ENCODE data around the gene CCL11. TPM values are rescaled to one million over a fixed set of nuclear protein-coding genes. Genes with fewer than 3 reads are reported as not detected.

Gene CCL11
- total RNA-seq (not detected), polyA plus RNA-seq (not detected)

DNA sequence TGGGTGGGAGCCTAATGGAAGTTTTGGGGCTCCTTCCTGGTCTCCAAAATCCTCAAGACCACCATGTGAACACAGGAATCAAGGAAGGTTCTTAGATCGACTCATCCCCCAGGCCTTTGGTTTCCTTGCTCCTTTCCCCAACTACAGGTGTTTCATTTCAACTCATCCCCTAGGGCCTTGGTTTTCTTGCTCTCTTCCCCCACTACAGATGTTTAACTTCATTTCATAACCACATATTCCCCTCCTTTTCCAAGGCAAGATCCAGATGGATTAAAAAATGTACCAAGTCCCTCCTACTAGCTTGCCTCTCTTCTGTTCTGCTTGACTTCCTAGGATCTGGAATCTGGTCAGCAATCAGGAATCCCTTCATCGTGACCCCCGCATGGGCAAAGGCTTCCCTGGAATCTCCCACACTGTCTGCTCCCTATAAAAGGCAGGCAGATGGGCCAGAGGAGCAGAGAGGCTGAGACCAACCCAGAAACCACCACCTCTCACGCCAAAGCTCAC lies at the start of gene CCL11:
TSS of gene CCL11 (plus strand) at position 457 of the 507 bp plus-strand sequence. CDS start 67 bp downstream, outside the sequence.
- H3K27me3 ChIP-seq (ENCODE audit: insufficient read depth, low read length, poor library complexity, severe bottlenecking): no peaks in the 10 kb centered on the region
- no peaks in the 10 kb centered on the region for H3K4me1 ChIP-seq (ENCODE audit: insufficient read depth, low read length)
- no peaks in the 10 kb centered on the region for H3K4me1 Mint-ChIP-seq
- no peaks in the 10 kb centered on the region for H3K9me3 Mint-ChIP-seq
- no peaks in the 10 kb centered on the region for H3K36me3 ChIP-seq (ENCODE audit: insufficient read depth, low read length)
- DNase-seq: no peak
- POLR2A ChIA-PET: no interaction called here
- peak within 1 kb of the TSS in 1 of 7 donors; percentile 6 for H3K4me3 Mint-ChIP-seq
- H3K27ac Mint-ChIP-seq: no peak within 1 kb of the TSS
- H3K36me3 Mint-ChIP-seq: no peaks in the 10 kb centered on the region
- CTCF ChIA-PET: no interaction called here
- no peak within 1 kb of the TSS for H3K27ac ChIP-seq (ENCODE audit: low read depth, low read length)
- peaks cover 18 to 34% of the 10 kb centered on the region in 2 donors for H3K27me3 Mint-ChIP-seq
- H3K4me3 ChIP-seq (ENCODE audit: low read length): no peak within 1 kb of the TSS
- no peaks in the 10 kb centered on the region for H3K9me3 ChIP-seq (ENCODE audit: low read length)

DNA sequence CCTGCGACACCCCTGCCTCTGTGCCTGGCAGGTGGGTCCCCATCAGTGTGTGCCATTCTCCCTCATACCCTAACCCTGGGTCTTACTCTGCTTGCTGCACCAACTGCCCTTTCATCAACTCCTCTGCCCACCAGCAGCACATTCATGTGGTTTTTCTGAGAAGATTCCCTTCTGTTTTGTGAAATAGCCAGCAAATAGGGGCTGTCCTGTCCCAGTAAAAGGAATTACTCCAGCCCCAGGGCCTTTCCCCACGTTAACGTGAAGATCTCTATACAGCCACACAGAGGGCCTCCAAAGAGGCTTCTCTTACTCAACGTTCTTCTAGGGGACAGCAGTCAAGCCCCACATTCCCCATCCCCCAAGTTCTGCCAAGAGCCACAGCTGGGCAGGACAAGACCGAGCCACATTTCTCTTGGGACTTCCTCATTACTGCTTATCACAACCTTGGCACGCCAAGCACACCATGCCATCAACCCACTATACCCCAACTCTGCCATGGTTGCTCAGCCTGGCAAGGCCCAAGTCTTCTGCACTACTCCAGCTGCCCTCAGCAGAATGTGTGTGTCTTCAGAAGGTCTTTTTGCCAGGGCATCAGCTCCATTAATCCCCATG lies 49.2 kb upstream of the CCL11 start:
- H3K9me3 Mint-ChIP-seq: no peaks in the 10 kb centered on the region
- no peaks in the 10 kb centered on the region for H3K4me1 ChIP-seq (ENCODE audit: insufficient read depth, low read length)
- peaks cover 20 to 45% of the 10 kb centered on the region in 2 donors for H3K27me3 Mint-ChIP-seq
- no peak overlapping the region for H3K27ac ChIP-seq (ENCODE audit: low read depth, low read length)
- H3K36me3 Mint-ChIP-seq: no peaks in the 10 kb centered on the region
- no peak for DNase-seq
- H3K27me3 ChIP-seq (ENCODE audit: insufficient read depth, low read length, poor library complexity, severe bottlenecking): no peaks in the 10 kb centered on the region
- CTCF ChIA-PET: no interaction called here
- no peaks in the 10 kb centered on the region for H3K36me3 ChIP-seq (ENCODE audit: insufficient read depth, low read length)
- no peaks in the 10 kb centered on the region for H3K9me3 ChIP-seq (ENCODE audit: low read length)
- no peak overlapping the region for H3K4me3 Mint-ChIP-seq
- H3K4me1 Mint-ChIP-seq: no peaks in the 10 kb centered on the region
- no peak overlapping the region for H3K4me3 ChIP-seq (ENCODE audit: low read length)
- POLR2A ChIA-PET: no interaction called here
- H3K27ac Mint-ChIP-seq: no peak overlapping the region

DNA sequence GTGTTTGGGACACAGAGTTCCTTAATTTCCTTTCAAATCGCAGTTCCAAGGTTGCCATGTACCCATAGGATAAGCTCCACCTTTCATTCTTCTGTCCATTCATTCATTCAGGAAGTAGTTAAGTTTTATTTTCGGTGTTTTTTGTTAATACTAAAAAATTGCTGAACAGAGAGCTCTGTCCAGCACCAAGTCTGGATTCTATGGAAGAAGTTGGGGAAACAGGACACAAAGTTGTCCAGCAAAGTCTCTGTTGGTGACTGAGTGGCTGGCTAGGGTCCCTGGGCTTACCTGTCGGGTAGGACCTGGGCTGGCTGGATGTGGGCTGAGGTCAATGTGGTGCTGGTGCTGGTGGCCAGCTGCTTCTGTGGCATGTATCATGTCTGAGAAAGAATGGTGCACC lies 48.1 kb upstream of the CCL11 start:
- Histone ChIP-seq H3K4me1 (ENCODE audit: insufficient read depth, low read length) (no peaks in the 10 kb centered on the region), H3K27me3 (ENCODE audit: insufficient read depth, low read length, poor library complexity, severe bottlenecking) (no peaks in the 10 kb centered on the region), H3K27ac (ENCODE audit: low read depth, low read length) (no peak overlapping the region), H3K9me3 (ENCODE audit: low read length) (no peaks in the 10 kb centered on the region), H3K36me3 (ENCODE audit: insufficient read depth, low read length) (no peaks in the 10 kb centered on the region), H3K4me3 (ENCODE audit: low read length) (no peak overlapping the region)
- Mint-ChIP-seq H3K27me3 (peaks cover 14 to 42% of the 10 kb centered on the region in 2 donors), H3K4me3 (no peak overlapping the region), H3K9me3 (no peaks in the 10 kb centered on the region), H3K4me1 (no peaks in the 10 kb centered on the region), H3K27ac (no peak overlapping the region), H3K36me3 (no peaks in the 10 kb centered on the region)
- POLR2A ChIA-PET: no interaction called here
- no peak for DNase-seq
- CTCF ChIA-PET: no interaction called here

DNA sequence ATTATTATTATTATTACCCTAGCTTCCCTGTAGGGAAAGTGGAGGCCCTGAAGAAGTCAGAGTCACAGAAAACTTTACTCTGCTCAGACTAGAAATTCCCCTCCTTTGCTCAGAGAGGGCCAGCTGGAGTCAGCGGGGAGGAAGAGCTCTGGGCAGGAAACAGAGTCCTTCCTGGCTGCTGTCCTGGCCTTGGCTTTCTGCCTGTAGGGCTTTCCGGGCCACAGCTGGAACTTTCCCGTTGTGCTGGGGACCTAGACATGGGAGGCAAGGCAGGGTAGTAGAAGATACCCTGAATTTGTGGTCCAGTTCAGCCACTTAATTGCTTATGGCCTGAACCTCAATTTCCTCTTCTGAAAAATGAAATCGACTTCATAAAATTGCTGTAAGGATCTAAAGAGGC lies 44.5 kb upstream of the CCL11 start:
- H3K27ac Mint-ChIP-seq: no peak overlapping the region
- no peak for DNase-seq
- POLR2A ChIA-PET: no interaction called here
- no peaks in the 10 kb centered on the region for H3K36me3 ChIP-seq (ENCODE audit: insufficient read depth, low read length)
- H3K9me3 Mint-ChIP-seq: no peaks in the 10 kb centered on the region
- H3K36me3 Mint-ChIP-seq: no peaks in the 10 kb centered on the region
- no peaks in the 10 kb centered on the region for H3K4me1 Mint-ChIP-seq
- H3K9me3 ChIP-seq (ENCODE audit: low read length): no peaks in the 10 kb centered on the region
- H3K4me3 Mint-ChIP-seq: no peak overlapping the region
- no peak overlapping the region for H3K27ac ChIP-seq (ENCODE audit: low read depth, low read length)
- no peaks in the 10 kb centered on the region for H3K27me3 ChIP-seq (ENCODE audit: insufficient read depth, low read length, poor library complexity, severe bottlenecking)
- H3K4me1 ChIP-seq (ENCODE audit: insufficient read depth, low read length): no peaks in the 10 kb centered on the region
- H3K4me3 ChIP-seq (ENCODE audit: low read length): no peak overlapping the region
- peaks cover 8 to 21% of the 10 kb centered on the region in 2 donors for H3K27me3 Mint-ChIP-seq
- CTCF ChIA-PET: no interaction called here

DNA sequence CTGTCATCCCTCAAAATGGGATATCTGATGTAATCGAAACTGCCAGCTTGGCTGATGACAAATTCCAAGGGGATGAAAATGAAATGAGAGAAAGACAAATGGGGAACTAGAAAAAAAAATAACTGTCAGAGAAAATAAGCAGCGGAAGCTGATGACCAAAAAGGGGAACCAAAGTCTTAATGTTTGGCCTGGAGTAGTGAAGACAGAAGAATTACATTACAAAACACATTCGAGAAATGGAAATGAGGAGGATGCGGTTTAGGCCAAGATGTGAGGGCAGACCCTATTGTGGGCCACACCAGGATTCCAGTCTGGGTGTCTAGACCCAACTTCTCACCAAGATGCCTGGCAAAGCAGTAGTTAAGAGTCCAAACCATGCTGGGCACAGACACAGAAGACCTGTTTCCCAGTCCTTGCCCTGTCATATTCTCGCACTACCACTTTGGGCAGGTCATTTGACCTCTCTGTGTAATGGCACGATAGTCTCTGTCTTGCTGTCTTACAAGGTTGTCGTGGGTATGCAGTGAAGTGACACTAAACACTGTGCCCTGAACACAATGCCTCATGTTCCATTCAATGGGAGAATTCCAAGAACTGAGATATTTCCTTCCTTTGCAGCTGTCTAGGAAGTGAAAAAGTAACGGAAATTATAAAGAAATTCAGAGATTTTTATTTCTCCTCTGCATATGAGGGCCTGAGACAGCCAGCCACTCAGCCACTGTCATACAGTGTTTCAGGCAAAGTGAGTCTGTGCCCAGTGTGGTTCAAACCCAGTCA lies 42.8 kb upstream of the CCL11 start:
- H3K27me3 ChIP-seq (ENCODE audit: insufficient read depth, low read length, poor library complexity, severe bottlenecking): no peaks in the 10 kb centered on the region
- no peaks in the 10 kb centered on the region for H3K4me1 ChIP-seq (ENCODE audit: insufficient read depth, low read length)
- H3K27ac ChIP-seq (ENCODE audit: low read depth, low read length): no peak overlapping the region
- Mint-ChIP-seq H3K27ac (no peak overlapping the region), H3K36me3 (no peaks in the 10 kb centered on the region), H3K9me3 (no peaks in the 10 kb centered on the region), H3K27me3 (peaks cover 6 to 10% of the 10 kb centered on the region in 2 donors), H3K4me1 (no peaks in the 10 kb centered on the region), H3K4me3 (peak overlapping the region in 1 of 7 donors; percentile 11)
- no peaks in the 10 kb centered on the region for H3K9me3 ChIP-seq (ENCODE audit: low read length)
- ChIA-PET CTCF (no interaction called here), POLR2A (no interaction called here)
- no peak for DNase-seq
- no peak overlapping the region for H3K4me3 ChIP-seq (ENCODE audit: low read length)
- no peaks in the 10 kb centered on the region for H3K36me3 ChIP-seq (ENCODE audit: insufficient read depth, low read length)

DNA sequence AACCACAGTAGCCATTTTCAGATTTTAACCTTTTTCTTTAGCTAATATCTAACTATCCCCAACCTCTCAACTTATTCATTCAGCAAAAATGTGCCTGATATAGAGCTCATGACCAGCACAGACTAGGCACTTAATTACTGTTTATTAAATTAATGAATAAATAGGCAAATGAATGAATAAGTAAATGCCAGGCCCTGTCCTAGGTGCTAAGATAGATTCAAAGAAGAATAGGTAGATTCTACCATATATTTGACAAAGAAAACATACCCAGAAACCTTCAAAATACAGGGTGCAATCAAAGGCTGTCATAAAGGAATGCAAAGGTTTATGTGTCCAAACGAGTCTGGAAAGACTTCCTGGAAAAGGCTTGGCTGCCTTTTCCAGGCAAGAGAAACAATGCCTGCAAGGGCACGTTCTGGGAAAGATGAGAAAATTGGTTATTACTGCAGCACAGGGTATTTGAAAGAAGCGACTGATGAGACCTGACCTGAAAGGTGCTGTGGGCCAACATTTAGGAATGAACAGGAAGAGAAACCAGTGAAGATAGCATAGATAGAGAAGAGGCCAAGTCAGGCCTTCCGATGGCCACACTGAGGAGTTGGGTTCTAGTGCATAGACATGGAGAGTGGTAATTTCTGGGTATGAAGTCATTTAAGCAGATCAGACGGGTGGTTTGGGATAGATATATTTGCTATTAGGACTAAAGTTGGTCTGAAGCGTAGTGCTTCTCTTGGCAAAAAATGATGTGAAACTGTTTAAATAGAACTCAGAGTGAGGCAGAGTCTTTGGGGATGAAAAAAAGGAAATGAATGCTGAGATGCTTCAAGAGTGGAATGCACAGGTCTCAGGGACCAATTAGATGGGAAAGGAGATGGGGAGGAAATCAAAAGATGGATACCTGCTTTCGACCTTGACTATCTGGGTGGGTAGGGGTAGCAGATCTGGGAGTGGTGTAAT lies 41.9 kb upstream of the CCL11 start:
- ChIA-PET CTCF (no interaction called here), POLR2A (no interaction called here)
- H3K4me3 Mint-ChIP-seq: no peak overlapping the region

GRCh38 chr17:34245351-34245905 lies 40.1 kb upstream of the CCL11 start:
- Histone ChIP-seq H3K4me3 (ENCODE audit: low read length) (no peak overlapping the region), H3K27me3 (ENCODE audit: insufficient read depth, low read length, poor library complexity, severe bottlenecking) (no peaks in the 10 kb centered on the region), H3K9me3 (ENCODE audit: low read length) (no peaks in the 10 kb centered on the region), H3K36me3 (ENCODE audit: insufficient read depth, low read length) (no peaks in the 10 kb centered on the region), H3K4me1 (ENCODE audit: insufficient read depth, low read length) (no peaks in the 10 kb centered on the region), H3K27ac (ENCODE audit: low read depth, low read length) (no peak overlapping the region)
- CTCF ChIA-PET: no interaction called here
- Mint-ChIP-seq H3K9me3 (no peaks in the 10 kb centered on the region), H3K36me3 (no peaks in the 10 kb centered on the region), H3K27me3 (peaks cover 2 to 3% of the 10 kb centered on the region in 2 donors), H3K27ac (no peak overlapping the region), H3K4me1 (no peaks in the 10 kb centered on the region), H3K4me3 (no peak overlapping the region)
- POLR2A ChIA-PET: no interaction called here
- no peak for DNase-seq

More for the DNA sequence above, 41.9 kb upstream of the CCL11 start:
- Histone ChIP-seq H3K27me3 (ENCODE audit: insufficient read depth, low read length, poor library complexity, severe bottlenecking) (no peaks in the 10 kb centered on the region), H3K4me1 (ENCODE audit: insufficient read depth, low read length) (no peaks in the 10 kb centered on the region), H3K9me3 (ENCODE audit: low read length) (no peaks in the 10 kb centered on the region), H3K36me3 (ENCODE audit: insufficient read depth, low read length) (no peaks in the 10 kb centered on the region), H3K27ac (ENCODE audit: low read depth, low read length) (no peak overlapping the region), H3K4me3 (ENCODE audit: low read length) (no peak overlapping the region)
- Mint-ChIP-seq H3K9me3 (no peaks in the 10 kb centered on the region), H3K36me3 (no peaks in the 10 kb centered on the region), H3K4me1 (no peaks in the 10 kb centered on the region), H3K27me3 (peaks cover 4 to 8% of the 10 kb centered on the region in 2 donors), H3K27ac (no peak overlapping the region)
- no peak for DNase-seq

All from CD8-positive, alpha-beta memory T cell (primary cell).